HepG2 (cell line): ENCODE measurements around the gene FRMD6. TPM values are rescaled to one million over a fixed set of nuclear protein-coding genes. Genes with fewer than 3 reads are reported as not detected.

Experiments used
- ATAC-seq: fragments of 200-7000 bp; cut with Tn5 transposase; 3 replicates; pipeline ENCODE4 v1.9.1; 2020; ENCODE audit warnings: mild to moderate bottlenecking, moderate library complexity
- BruUV-seq: library from RNA; stranded (reverse); fragments of 400-500 nt; replicated peaks from 2 replicates; lab custom pipeline; 2021; lab: Mats Ljungman, UMichigan
- CTCF ChIA-PET: fragments of 300-600 bp; formaldehyde crosslinking; extraction: SDS; loops from one replicate; lab custom pipeline; 2021; ENCODE audit warnings: low total read pairs, inconsistent platforms, low intra/inter-chr PET ratio; lab: Yijun Ruan, JAX
- POLR2A ChIA-PET: fragments of 350-600 bp; sonication (Branson Sonifier 250); formaldehyde crosslinking; loops from one replicate; lab custom pipeline; 2020; ENCODE audit warnings: antibody characterized with exemption, inconsistent platforms; lab: Yijun Ruan, JAX
- DNase-seq: peaks from one replicate; pipeline ENCODE4 v3.0.0-alpha.2; 2015; ENCODE audit warnings: low spot score
- FAIRE-seq: peaks from 3 replicates; lab custom pipeline; 2011; peaks lifted over from hg19 to GRCh38; lab: Jason Lieb, UNC
- H2AFZ ChIP-seq: one replicate; pipeline ENCODE4 v1.6.1; 2011; ENCODE audit warnings: low read length, inconsistent platforms
- H3K27ac ChIP-seq: fragments of 300-600 bp; 3 replicates; pipeline ENCODE4 v1.8.0; 2011; ENCODE audit warnings: mixed run types, mild to moderate bottlenecking, mixed read lengths, low read length, inconsistent platforms; ENCODE audit not compliant: insufficient read depth; ENCODE audit errors: extremely low read length
- H3K27me3 ChIP-seq, 2 experiments: fragments of 200-600 bp in 1 of 2; 2 replicates in 1 of 2; 3 replicates in 1 of 2; pipeline versions ENCODE4 v1.6.0 to v1.8.0; 2011; ENCODE audit warnings: low read length in 2 of 2, mild to moderate bottlenecking in 2 of 2, moderate library complexity in 2 of 2, inconsistent platforms in 1 of 2; ENCODE audit not compliant: insufficient read depth in 2 of 2, control insufficient read depth in 1 of 2
- H3K36me3 ChIP-seq, 2 experiments: fragments of 200-600 bp in 1 of 2; replicated peaks in 1 of 2; 2 replicates in 1 of 2; 3 replicates in 1 of 2; pipeline versions ENCODE4 v1.5.1 to v1.8.0; 2011; ENCODE audit warnings: low read length in 2 of 2, inconsistent platforms in 1 of 2; ENCODE audit not compliant: insufficient read depth in 2 of 2, control insufficient read depth in 1 of 2
- H3K4me1 ChIP-seq: 2 replicates; pipeline ENCODE4 v1.5.1; 2012; ENCODE audit warnings: low read length, inconsistent platforms; ENCODE audit not compliant: insufficient read depth
- H3K4me2 ChIP-seq: 2 replicates; pipeline ENCODE4 v1.6.0; 2011; ENCODE audit warnings: low read depth, low read length, inconsistent platforms
- H3K4me3 ChIP-seq, 3 experiments: fragments of 200-600 bp in 1 of 3; sonication (generic), shearing (Covaris generic) in 1 of 3; replicated peaks in 1 of 3; 2 replicates each; pipeline ENCODE4 v1.5.1; 2011 to 2016; ENCODE audit warnings: low read length in 3 of 3, inconsistent platforms in 2 of 3, low read depth in 2 of 3, mild to moderate bottlenecking in 2 of 3, control low read depth in 1 of 3, mixed read lengths in 1 of 3; ENCODE audit not compliant: insufficient read depth in 1 of 3
- H3K79me2 ChIP-seq: one replicate; pipeline ENCODE4 v1.6.1; 2011; ENCODE audit warnings: low read length, inconsistent platforms; ENCODE audit not compliant: insufficient read depth
- H3K9ac ChIP-seq: 2 replicates; pipeline ENCODE4 v1.6.0; 2011; ENCODE audit warnings: mild to moderate bottlenecking, low read depth, low read length, inconsistent platforms; ENCODE audit not compliant: insufficient read depth
- H3K9me3 ChIP-seq: 2 replicates; pipeline ENCODE4 v1.5.1; 2012; ENCODE audit warnings: mild to moderate bottlenecking, low read length
- H4K20me1 ChIP-seq: 2 replicates; pipeline ENCODE4 v1.6.0; 2011; ENCODE audit warnings: inconsistent platforms, mild to moderate bottlenecking, low read length, moderate library complexity; ENCODE audit not compliant: insufficient read depth
- ERF ChIP-seq: IDR thresholded peaks from 2 replicates; pipeline ENCODE4 v1.6.1; 2018; ENCODE audit warnings: missing biosample characterization, missing genetic modification reagents
- HNF4G ChIP-seq, 2 experiments: sonication (generic) in 1 of 2; formaldehyde crosslinking in 1 of 2; IDR thresholded peaks; 2 replicates each; pipeline versions ENCODE4 v1.4.0 to v1.6.1; 2011 to 2020; ENCODE audit warnings: borderline replicate concordance in 2 of 2, low read depth in 2 of 2, mild to moderate bottlenecking in 2 of 2, low read length in 1 of 2, missing genetic modification reagents in 1 of 2, moderate library complexity in 1 of 2
- KAT7 ChIP-seq: IDR thresholded peaks from 2 replicates; pipeline ENCODE4 v1.6.1; 2018; ENCODE audit warnings: borderline replicate concordance, missing compliant biosample characterization
- MTA1 ChIP-seq: sonication (generic); formaldehyde crosslinking; IDR thresholded peaks from 2 replicates; pipeline ENCODE4 v1.4.0; 2020; ENCODE audit warnings: missing genetic modification reagents, mild to moderate bottlenecking, borderline replicate concordance
- PAX8 ChIP-seq: sonication (generic); formaldehyde crosslinking; IDR thresholded peaks from 2 replicates; pipeline ENCODE4 v1.8.0; 2022; ENCODE audit warnings: mild to moderate bottlenecking, missing genetic modification reagents, borderline replicate concordance
- POGZ ChIP-seq: sonication (generic); formaldehyde crosslinking; IDR thresholded peaks from 2 replicates; pipeline ENCODE4 v1.4.0; 2020; ENCODE audit warnings: mild to moderate bottlenecking, missing genetic modification reagents
- RAD51 ChIP-seq: fragments of 450-650 bp; IDR thresholded peaks from 2 replicates; pipeline ENCODE4 v1.6.1; 2016; ENCODE audit warnings: borderline replicate concordance
- SAFB2 ChIP-seq: sonication (generic); formaldehyde crosslinking; IDR thresholded peaks from 2 replicates; pipeline ENCODE4 v1.5.1; 2020; ENCODE audit warnings: missing genetic modification reagents, low read depth, mild to moderate bottlenecking, borderline replicate concordance
- SSRP1 ChIP-seq: IDR thresholded peaks from 2 replicates; pipeline ENCODE4 v1.6.1; 2016; ENCODE audit warnings: control low read depth
- TBX3 ChIP-seq: fragments of 450-650 bp; IDR thresholded peaks from 2 replicates; pipeline ENCODE4 v1.6.1; 2017; ENCODE audit warnings: antibody characterized with exemption, mild to moderate bottlenecking, inconsistent platforms, borderline replicate concordance
- ZFP1 ChIP-seq: IDR thresholded peaks from 2 replicates; pipeline ENCODE4 v1.6.1; 2016
- ZNF253 ChIP-seq: sonication (generic); formaldehyde crosslinking; IDR thresholded peaks from 2 replicates; pipeline ENCODE4 v1.8.0; 2022; ENCODE audit warnings: mild to moderate bottlenecking, missing genetic modification reagents, borderline replicate concordance
- WGBS: methylation state at CpG from one replicate; pipeline ENCODE4 v1.1.6; 2017; ENCODE audit warnings: low lambda C conversion rate; 5-methylcytosine and 5-hydroxymethylcytosine counted together
- in situ Hi-C: cut with HindIII; loops from 2 replicates; pipeline ENCODE4 v1.10.0; 2017; ENCODE audit warnings: low pct_unique_long_range_greater_than_20kb; ENCODE audit not compliant: extremely low pct_ligation_motif_present
- intact Hi-C: fragments of 100-400 bp; cut with micrococcal nuclease; formaldehyde crosslinking; loops from one replicate; pipeline ENCODE4 v1.10.0; 2022; ENCODE audit not compliant: unreplicated experiment
- polyA plus RNA-seq, 8 experiments: library from polyadenylated mRNA; depleted of rRNA in 3 of 8; stranded (reverse) in 7 of 8; unstranded in 1 of 8; fragments of >200 nt; fragmentation: Illumina TruSeq in 4 of 8; extraction: Trizol in 4 of 8; gene quantifications; 2 replicates each; pipeline versions ENCODE4 v1.2.1 to v1.2.3, GENCODE V29; 2011 to 2016; ENCODE audit warnings: low read depth in 4 of 8, missing spikeins in 1 of 8, mixed read lengths in 1 of 8; ENCODE audit not compliant: insufficient read depth in 1 of 8
- total RNA-seq, 5 experiments: library from RNA; depleted of rRNA; stranded (reverse); fragments of >200 nt; fragmentation: Illumina TruSeq; extraction: Trizol; gene quantifications; 2 replicates each; pipeline ENCODE4 v1.2.3, GENCODE V29; 2016; ENCODE audit warnings: low read depth in 1 of 5
- TF ChIP-seq, protein P1 (sequence below): sonication (generic); formaldehyde crosslinking; conservative IDR thresholded peaks from 2 replicates; pipeline ENCODE4 v1.8.0; 2022; ENCODE audit warnings: missing genetic modification reagents
- TF ChIP-seq, protein P2 (sequence below), 2 experiments: fragments of 450-650 bp in 1 of 2; sonication (generic) in 1 of 2; formaldehyde crosslinking in 1 of 2; IDR thresholded peaks; 2 replicates each; pipeline versions ENCODE4 v1.6.1 to v1.8.0; 2016 to 2022; ENCODE audit warnings: antibody characterized with exemption in 1 of 2, mild to moderate bottlenecking in 1 of 2, missing genetic modification reagents in 1 of 2

Gene FRMD6
- total and polyA plus RNA-seq, 2 of the 13 experiments (the other 11 are each of a cell fraction or from before 2014, with no cell fraction given), result 2.4 to 5.4 TPM

DNA sequence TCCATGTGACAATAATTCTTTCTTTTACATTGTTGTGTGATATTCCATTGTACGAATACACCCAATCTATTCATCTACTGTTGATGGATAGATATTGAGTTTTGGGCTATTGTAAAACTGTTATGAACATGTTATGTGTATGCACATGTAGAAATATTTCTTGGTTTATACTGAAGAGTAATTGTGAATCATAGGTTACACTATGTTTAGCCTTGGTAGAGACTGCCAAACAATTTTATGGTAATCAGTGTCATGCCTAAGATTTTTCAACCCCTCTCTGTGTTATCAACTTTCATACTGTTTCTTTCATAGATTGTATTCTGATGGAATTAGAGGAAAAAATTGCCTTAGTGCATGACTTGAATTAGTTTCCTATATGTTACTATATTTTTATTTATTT lies 39.5 kb downstream of the FRMD6 start:
- Histone ChIP-seq H3K36me3 (no peaks in the 10 kb centered on the region), H3K9ac (no peak overlapping the region), H3K27ac (no peak overlapping the region), H3K4me1 (no peaks in the 10 kb centered on the region), H4K20me1 (no peaks in the 10 kb centered on the region), H3K4me3 (no peak overlapping the region), H3K9me3 (no peaks in the 10 kb centered on the region), H3K27me3 (no peaks in the 10 kb centered on the region), H3K79me2 (no peaks in the 10 kb centered on the region), H3K4me2 (no peak overlapping the region), H2AFZ (no peak overlapping the region)
- intact Hi-C loops (no loop called here), in situ Hi-C loops (no loop called here)
- ChIA-PET POLR2A (no interaction called here), CTCF (no interaction called here)
- 97% methylated on average over 1 of the region's 1 CpG for WGBS
- no peak for FAIRE-seq
- no peak for ATAC-seq
- BruUV-seq, result no TSS peak
- no peak for DNase-seq
- TF ChIP-seq SSRP1 (CRISPR knock-in tag), result no peak
- no peak for TF ChIP-seq POGZ (CRISPR knock-in tag)
- no peak for TF ChIP-seq MTA1 (CRISPR knock-in tag)
- no peak for TF ChIP-seq ZFP1 (CRISPR knock-in tag)
- TF ChIP-seq HNF4G (IDR thresholded peaks at IDR 0.05; ENCODE audit: borderline replicate concordance, low read depth, low read length), result no peak
- no peak for TF ChIP-seq HNF4G (CRISPR knock-in tag; IDR thresholded peaks at IDR 0.05; ENCODE audit: borderline replicate concordance, low read depth)
- TF ChIP-seq, protein P1, sequence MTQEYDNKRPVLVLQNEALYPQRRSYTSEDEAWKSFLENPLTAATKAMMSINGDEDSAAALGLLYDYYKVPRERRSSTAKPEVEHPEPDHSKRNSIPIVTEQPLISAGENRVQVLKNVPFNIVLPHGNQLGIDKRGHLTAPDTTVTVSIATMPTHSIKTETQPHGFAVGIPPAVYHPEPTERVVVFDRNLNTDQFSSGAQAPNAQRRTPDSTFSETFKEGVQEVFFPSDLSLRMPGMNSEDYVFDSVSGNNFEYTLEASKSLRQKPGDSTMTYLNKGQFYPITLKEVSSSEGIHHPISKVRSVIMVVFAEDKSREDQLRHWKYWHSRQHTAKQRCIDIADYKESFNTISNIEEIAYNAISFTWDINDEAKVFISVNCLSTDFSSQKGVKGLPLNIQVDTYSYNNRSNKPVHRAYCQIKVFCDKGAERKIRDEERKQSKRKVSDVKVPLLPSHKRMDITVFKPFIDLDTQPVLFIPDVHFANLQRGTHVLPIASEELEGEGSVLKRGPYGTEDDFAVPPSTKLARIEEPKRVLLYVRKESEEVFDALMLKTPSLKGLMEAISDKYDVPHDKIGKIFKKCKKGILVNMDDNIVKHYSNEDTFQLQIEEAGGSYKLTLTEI (CRISPR knock-in tag), result no peak
- TF ChIP-seq RAD51, result no peak
- no peak for TF ChIP-seq ERF (CRISPR knock-in tag)
- no peak for TF ChIP-seq ZNF253 (CRISPR knock-in tag)
- TF ChIP-seq TBX3, result no peak
- TF ChIP-seq KAT7, result no peak
- TF ChIP-seq PAX8 (CRISPR knock-in tag), result no peak
- TF ChIP-seq SAFB2 (CRISPR knock-in tag), result no peak
- TF ChIP-seq, protein P2, sequence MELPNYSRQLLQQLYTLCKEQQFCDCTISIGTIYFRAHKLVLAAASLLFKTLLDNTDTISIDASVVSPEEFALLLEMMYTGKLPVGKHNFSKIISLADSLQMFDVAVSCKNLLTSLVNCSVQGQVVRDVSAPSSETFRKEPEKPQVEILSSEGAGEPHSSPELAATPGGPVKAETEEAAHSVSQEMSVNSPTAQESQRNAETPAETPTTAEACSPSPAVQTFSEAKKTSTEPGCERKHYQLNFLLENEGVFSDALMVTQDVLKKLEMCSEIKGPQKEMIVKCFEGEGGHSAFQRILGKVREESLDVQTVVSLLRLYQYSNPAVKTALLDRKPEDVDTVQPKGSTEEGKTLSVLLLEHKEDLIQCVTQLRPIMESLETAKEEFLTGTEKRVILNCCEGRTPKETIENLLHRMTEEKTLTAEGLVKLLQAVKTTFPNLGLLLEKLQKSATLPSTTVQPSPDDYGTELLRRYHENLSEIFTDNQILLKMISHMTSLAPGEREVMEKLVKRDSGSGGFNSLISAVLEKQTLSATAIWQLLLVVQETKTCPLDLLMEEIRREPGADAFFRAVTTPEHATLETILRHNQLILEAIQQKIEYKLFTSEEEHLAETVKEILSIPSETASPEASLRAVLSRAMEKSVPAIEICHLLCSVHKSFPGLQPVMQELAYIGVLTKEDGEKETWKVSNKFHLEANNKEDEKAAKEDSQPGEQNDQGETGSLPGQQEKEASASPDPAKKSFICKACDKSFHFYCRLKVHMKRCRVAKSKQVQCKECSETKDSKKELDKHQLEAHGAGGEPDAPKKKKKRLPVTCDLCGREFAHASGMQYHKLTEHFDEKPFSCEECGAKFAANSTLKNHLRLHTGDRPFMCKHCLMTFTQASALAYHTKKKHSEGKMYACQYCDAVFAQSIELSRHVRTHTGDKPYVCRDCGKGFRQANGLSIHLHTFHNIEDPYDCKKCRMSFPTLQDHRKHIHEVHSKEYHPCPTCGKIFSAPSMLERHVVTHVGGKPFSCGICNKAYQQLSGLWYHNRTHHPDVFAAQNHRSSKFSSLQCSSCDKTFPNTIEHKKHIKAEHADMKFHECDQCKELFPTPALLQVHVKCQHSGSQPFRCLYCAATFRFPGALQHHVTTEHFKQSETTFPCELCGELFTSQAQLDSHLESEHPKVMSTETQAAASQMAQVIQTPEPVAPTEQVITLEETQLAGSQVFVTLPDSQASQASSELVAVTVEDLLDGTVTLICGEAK (IDR thresholded peaks at IDR 0.05), result no peak
- TF ChIP-seq, protein P2 (CRISPR knock-in tag; IDR thresholded peaks at IDR 0.05), result no peak
